ENCODE measurements around the gene XPO6.

DNA sequence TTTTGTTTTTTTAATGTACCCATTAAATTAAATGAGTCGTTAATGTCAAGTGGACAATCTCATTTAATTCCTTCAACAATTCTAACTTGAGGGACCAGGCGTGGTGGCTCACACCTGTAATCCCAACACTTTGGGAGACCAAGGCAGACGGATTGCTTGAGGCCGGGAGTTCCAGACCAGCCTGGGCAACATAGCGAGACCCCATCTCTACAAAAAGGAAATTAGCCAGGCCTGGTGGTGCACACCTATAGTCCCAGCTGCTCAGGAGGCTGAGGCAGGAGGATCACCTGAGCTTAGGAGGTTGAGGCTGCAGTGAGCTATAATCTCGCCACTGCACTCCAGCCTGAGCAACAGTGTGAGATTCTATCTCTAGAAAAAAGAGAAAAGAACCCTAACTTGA is 127.6 kb downstream of the XPO6 start:
- TF ChIP-seq, protein P1, sequence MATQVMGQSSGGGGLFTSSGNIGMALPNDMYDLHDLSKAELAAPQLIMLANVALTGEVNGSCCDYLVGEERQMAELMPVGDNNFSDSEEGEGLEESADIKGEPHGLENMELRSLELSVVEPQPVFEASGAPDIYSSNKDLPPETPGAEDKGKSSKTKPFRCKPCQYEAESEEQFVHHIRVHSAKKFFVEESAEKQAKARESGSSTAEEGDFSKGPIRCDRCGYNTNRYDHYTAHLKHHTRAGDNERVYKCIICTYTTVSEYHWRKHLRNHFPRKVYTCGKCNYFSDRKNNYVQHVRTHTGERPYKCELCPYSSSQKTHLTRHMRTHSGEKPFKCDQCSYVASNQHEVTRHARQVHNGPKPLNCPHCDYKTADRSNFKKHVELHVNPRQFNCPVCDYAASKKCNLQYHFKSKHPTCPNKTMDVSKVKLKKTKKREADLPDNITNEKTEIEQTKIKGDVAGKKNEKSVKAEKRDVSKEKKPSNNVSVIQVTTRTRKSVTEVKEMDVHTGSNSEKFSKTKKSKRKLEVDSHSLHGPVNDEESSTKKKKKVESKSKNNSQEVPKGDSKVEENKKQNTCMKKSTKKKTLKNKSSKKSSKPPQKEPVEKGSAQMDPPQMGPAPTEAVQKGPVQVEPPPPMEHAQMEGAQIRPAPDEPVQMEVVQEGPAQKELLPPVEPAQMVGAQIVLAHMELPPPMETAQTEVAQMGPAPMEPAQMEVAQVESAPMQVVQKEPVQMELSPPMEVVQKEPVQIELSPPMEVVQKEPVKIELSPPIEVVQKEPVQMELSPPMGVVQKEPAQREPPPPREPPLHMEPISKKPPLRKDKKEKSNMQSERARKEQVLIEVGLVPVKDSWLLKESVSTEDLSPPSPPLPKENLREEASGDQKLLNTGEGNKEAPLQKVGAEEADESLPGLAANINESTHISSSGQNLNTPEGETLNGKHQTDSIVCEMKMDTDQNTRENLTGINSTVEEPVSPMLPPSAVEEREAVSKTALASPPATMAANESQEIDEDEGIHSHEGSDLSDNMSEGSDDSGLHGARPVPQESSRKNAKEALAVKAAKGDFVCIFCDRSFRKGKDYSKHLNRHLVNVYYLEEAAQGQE (IDR thresholded peaks at IDR 0.05; ENCODE audit: low read depth): no peak
- no peak for TF ChIP-seq CTCF (IDR thresholded peaks at IDR 0.05 in 2 of 3, conservative IDR thresholded peaks at IDR 0.05 in 1 of 3; ENCODE audit: borderline replicate concordance in 1 of 3, insufficient read depth in 1 of 3, low read depth in 2 of 3, low read length in 2 of 3)
- no peak for TF ChIP-seq MAX (IDR thresholded peaks at IDR 0.05)
- TF ChIP-seq EZH2 (IDR thresholded peaks at IDR 0.05): no peak
- TF ChIP-seq POLR2A (IDR thresholded peaks at IDR 0.05; ENCODE audit: borderline replicate concordance, extremely low read depth, insufficient read depth, insufficient read length): no peak
- TF ChIP-seq POLR2AphosphoS5 (IDR thresholded peaks at IDR 0.05; ENCODE audit: low read depth, low read length): no peak
- TF ChIP-seq ZFX (IDR thresholded peaks at IDR 0.05): no peak
- TF ChIP-seq YY1 (IDR thresholded peaks at IDR 0.05; ENCODE audit: extremely low read depth, insufficient replicate concordance, low read depth, low read length): no peak
- TF ChIP-seq ZNF274 (IDR thresholded peaks at IDR 0.05; ENCODE audit: low read depth, low read length): no peak

All from HCT116 (cell line).